ENCODE data around the gene NCKAP5L. TPM values are rescaled to one million over a fixed set of nuclear protein-coding genes. Genes with fewer than 3 reads are reported as not detected.

Gene NCKAP5L
- total and polyA plus RNA-seq, 9 of the 15 experiments (the other 6 are each of a cell fraction or from before 2014, with no cell fraction given), result 0.01 to 14.4 (median 3.7) TPM

DNA sequence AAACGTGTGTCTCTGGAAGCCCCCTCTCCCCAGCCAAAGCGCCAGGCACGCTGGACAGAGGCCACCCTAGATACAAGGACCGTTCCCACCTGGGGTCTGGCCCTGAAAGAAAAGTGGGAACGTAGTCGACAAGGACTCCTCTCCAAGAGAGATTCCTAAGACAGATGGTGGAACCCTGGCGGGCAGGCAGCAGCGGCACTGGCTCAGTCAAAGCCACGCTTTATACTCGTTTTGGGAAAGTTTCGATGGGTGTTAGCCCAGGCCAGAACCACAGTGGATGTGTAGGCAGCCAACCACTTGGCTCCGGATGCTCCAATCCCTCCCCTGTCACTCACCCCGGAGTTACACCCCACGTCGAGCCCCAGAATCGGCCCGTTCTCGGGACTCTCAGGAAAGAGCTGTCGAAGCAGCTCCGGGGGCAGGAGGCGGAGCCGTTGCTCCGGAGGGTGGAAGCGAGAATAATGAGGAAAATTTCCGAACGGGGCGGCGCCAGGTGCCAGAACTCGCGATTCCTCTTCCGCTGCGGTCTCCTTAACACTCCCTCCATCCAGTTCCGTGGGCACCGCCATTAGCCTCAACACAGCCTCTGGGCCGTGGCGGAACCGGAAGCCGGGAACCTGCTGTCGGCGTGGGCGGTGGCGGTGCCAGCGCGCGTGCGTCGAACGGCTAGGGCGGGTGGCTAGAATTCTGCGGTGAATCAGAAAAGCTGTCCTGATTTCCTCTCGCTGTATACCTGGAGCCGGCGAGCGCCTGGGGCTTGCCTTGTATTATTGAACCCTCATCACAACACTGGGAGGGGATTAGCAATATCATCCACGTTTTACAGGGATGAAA is 14.5 kb upstream of the NCKAP5L start, which contains the start of gene BCDIN3D (continued):
- TF ChIP-seq, protein P1, sequence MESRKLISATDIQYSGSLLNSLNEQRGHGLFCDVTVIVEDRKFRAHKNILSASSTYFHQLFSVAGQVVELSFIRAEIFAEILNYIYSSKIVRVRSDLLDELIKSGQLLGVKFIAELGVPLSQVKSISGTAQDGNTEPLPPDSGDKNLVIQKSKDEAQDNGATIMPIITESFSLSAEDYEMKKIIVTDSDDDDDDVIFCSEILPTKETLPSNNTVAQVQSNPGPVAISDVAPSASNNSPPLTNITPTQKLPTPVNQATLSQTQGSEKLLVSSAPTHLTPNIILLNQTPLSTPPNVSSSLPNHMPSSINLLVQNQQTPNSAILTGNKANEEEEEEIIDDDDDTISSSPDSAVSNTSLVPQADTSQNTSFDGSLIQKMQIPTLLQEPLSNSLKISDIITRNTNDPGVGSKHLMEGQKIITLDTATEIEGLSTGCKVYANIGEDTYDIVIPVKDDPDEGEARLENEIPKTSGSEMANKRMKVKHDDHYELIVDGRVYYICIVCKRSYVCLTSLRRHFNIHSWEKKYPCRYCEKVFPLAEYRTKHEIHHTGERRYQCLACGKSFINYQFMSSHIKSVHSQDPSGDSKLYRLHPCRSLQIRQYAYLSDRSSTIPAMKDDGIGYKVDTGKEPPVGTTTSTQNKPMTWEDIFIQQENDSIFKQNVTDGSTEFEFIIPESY (CRISPR knock-in tag; IDR thresholded peaks at IDR 0.05), result peak; percentile 37; the same call in 1 of the 2 replicates
- 0 out of 2 replicates have a peak, but pooled peaks have one; percentile 29 for TF ChIP-seq GMEB1 (CRISPR knock-in tag; IDR thresholded peaks at IDR 0.05)
- no peak for TF ChIP-seq NR3C1 (CRISPR knock-in tag; IDR thresholded peaks at IDR 0.05)
- TF ChIP-seq CXXC5 (CRISPR knock-in tag; IDR thresholded peaks at IDR 0.05), result peak; percentile 69
- TF ChIP-seq RCOR1 (IDR thresholded peaks at IDR 0.05; ENCODE audit: borderline replicate concordance in 1 of 2, low read depth in 2 of 2, low read length in 2 of 2), result 0 out of 4 replicates have a peak, but pooled peaks of 1 of the 2 experiments have one; percentile 36
- 0 out of 2 replicates have a peak, but pooled peaks have one; percentile 30 for TF ChIP-seq PHF21A (IDR thresholded peaks at IDR 0.05; ENCODE audit: borderline replicate concordance, low read depth)
- TF ChIP-seq HNRNPLL (IDR thresholded peaks at IDR 0.05; ENCODE audit: low read depth, low read length, poor library complexity, severe bottlenecking), result peak; percentile 56
- 0 out of 2 replicates have a peak, but pooled peaks have one; percentile 15 for TF ChIP-seq SAFB (IDR thresholded peaks at IDR 0.05; ENCODE audit: borderline replicate concordance, low read depth, low read length)
- TF ChIP-seq ZFX (CRISPR knock-in tag; IDR thresholded peaks at IDR 0.05), result peak; percentile 86
- peak; percentile 61; the same call in 1 of the 2 replicates for TF ChIP-seq ATF7 (IDR thresholded peaks at IDR 0.05)
- TF ChIP-seq JUN (IDR thresholded peaks at IDR 0.05; ENCODE audit: borderline replicate concordance, low read depth, low read length), result 0 out of 2 replicates have a peak, but pooled peaks have one; percentile 27
- TF ChIP-seq JUN (CRISPR knock-in tag; IDR thresholded peaks at IDR 0.05; ENCODE audit: borderline replicate concordance), result no peak
- TF ChIP-seq ZNF589 (CRISPR knock-in tag; IDR thresholded peaks at IDR 0.05; ENCODE audit: low read depth), result no peak
- peak; percentile 86 for TF ChIP-seq TAF9B (IDR thresholded peaks at IDR 0.05; ENCODE audit: partially characterized antibody)

Measured in K562 (cell line).